ENCODE measurements around the gene ZSWIM7. TPM values are rescaled to one million over a fixed set of nuclear protein-coding genes. Genes with fewer than 3 reads are reported as not detected.
A peak's percentile ranks its signal among the peaks of the same experiment; 100 is the strongest.

The ZSWIM7 gene
- total RNA-seq, 2 experiments from 2014 or later: 11.3 to 13.0 TPM

DNA sequence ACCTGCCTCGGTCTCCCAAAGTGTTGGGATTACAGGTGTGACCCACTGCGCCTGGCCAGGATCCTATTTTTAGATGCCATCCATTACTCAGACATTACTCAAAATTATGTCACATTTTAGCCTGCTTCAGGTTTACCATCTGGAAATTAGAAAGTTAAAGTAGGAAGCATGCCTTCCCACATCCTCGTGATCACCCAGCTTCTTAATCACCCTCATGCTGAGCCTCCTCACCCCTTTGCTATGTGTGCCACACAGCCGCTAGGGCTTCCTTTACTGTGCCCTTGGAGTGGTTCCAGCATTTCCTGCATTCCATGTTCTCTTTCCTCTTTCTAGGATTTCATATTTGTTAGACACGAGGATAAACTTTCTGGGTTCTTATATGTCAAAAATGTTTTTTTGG lies 45.3 kb downstream of the ZSWIM7 start:
- TF ChIP-seq, protein P1, sequence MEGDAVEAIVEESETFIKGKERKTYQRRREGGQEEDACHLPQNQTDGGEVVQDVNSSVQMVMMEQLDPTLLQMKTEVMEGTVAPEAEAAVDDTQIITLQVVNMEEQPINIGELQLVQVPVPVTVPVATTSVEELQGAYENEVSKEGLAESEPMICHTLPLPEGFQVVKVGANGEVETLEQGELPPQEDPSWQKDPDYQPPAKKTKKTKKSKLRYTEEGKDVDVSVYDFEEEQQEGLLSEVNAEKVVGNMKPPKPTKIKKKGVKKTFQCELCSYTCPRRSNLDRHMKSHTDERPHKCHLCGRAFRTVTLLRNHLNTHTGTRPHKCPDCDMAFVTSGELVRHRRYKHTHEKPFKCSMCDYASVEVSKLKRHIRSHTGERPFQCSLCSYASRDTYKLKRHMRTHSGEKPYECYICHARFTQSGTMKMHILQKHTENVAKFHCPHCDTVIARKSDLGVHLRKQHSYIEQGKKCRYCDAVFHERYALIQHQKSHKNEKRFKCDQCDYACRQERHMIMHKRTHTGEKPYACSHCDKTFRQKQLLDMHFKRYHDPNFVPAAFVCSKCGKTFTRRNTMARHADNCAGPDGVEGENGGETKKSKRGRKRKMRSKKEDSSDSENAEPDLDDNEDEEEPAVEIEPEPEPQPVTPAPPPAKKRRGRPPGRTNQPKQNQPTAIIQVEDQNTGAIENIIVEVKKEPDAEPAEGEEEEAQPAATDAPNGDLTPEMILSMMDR (IDR thresholded peaks at IDR 0.05): no peak
- CTCF ChIA-PET: no interaction called here
- no peaks in the 10 kb centered on the region for H3K9me3 ChIP-seq (ENCODE audit: control insufficient read depth in 1 of 2, insufficient read depth in 1 of 2, low read length in 2 of 2)
- POLR2A ChIA-PET: no interaction called here
- DNase-seq: peak in 2 of 14 experiments; percentile 36 to 49
- H3K9me3 Mint-ChIP-seq: no peaks in the 10 kb centered on the region
- intact Hi-C loops (cut with DNase I, micrococcal nuclease): no loop called here
- no peak overlapping the region for H3K27ac Mint-ChIP-seq
- peaks cover 6% of the 10 kb centered on the region for H3K4me1 Mint-ChIP-seq (ENCODE audit: low read depth)
- H3K4me3 ChIP-seq (ENCODE audit: low read length): no peak overlapping the region
- H3K27me3 ChIP-seq (ENCODE audit: control insufficient read depth in 1 of 2, insufficient read depth in 2 of 2, low read length in 2 of 2): no peaks in the 10 kb centered on the region
- H3K4me1 ChIP-seq (ENCODE audit: insufficient read depth, low read length): no peaks in the 10 kb centered on the region
- H3K36me3 ChIP-seq (ENCODE audit: insufficient read depth, low read length): no peaks in the 10 kb centered on the region
- no peak overlapping the region for H3K27ac ChIP-seq (ENCODE audit: low read depth in 1 of 2, low read length in 2 of 2)
- no peaks in the 10 kb centered on the region for H3K36me3 Mint-ChIP-seq (ENCODE audit: low read depth)
- no peak for ATAC-seq (ENCODE audit: poor library complexity)
- H3K27me3 Mint-ChIP-seq: no peaks in the 10 kb centered on the region
- no peak overlapping the region for H3K4me3 Mint-ChIP-seq

DNA sequence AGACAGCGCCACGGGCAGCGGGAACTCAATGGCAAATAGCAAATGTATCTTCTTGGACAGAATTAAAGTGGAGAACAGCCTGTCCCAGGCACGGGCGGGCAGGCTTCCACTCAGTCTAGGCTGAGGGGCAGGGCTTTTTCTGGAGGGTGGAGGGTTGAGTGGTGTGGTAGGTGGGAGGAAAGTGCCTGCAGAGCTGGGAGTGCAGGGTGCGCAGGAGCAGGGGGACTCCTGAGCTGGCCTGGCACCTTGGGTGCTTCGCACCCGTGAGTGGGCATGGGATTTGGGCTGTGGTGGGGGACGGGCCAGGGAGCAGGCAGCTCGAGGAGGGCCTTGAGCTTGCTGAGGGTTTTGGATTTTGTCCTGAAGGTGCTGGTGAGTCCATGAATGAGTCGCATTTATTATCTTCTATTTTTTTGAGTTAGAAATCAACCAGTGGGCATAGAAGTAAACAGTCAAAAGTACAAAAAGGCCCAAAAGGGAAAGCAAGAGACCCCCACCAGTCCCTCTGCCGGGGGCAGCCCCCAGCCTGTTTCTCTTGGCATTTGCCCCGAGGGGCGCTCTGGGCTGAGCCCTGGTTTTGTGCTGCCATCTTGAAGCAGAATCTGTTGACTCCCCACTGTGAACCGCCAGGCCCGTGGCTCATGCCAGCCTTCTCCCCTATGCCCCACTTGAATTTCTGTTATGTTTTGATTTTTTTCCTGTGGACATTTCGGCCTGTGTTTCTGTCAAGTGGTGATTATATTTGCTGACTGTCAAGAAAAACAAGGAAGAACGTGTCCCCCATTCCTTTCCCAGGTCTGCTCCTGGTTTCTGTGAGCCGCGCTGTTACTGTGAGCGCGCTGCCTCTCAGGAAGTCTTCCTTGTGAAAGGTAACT lies 46.4 kb downstream of the ZSWIM7 start:
- ChIA-PET CTCF (no interaction called here), POLR2A (interaction anchor here (0.6 kb wide), 1 partner anchor 12 kb away, joined by 3 read pairs; no protein-coding TSS in a partner anchor)
- Mint-ChIP-seq H3K9me3 (no peaks in the 10 kb centered on the region), H3K36me3 (ENCODE audit: low read depth) (no peaks in the 10 kb centered on the region), H3K27me3 (no peaks in the 10 kb centered on the region), H3K4me3 (no peak overlapping the region), H3K4me1 (ENCODE audit: low read depth) (no peaks in the 10 kb centered on the region), H3K27ac (no peak overlapping the region)
- Histone ChIP-seq H3K36me3 (ENCODE audit: insufficient read depth, low read length) (no peaks in the 10 kb centered on the region), H3K9me3 (ENCODE audit: control insufficient read depth in 1 of 2, insufficient read depth in 1 of 2, low read length in 2 of 2) (no peaks in the 10 kb centered on the region), H3K27ac (ENCODE audit: low read depth in 1 of 2, low read length in 2 of 2) (no peak overlapping the region), H3K27me3 (ENCODE audit: control insufficient read depth in 1 of 2, insufficient read depth in 2 of 2, low read length in 2 of 2) (no peaks in the 10 kb centered on the region), H3K4me1 (ENCODE audit: insufficient read depth, low read length) (no peaks in the 10 kb centered on the region), H3K4me3 (ENCODE audit: low read length) (no peak overlapping the region)
- ATAC-seq (ENCODE audit: poor library complexity) (no peak), DNase-seq (no peak)
- intact Hi-C loops (cut with DNase I, micrococcal nuclease): no loop called here
- TF ChIP-seq, protein P1 (IDR thresholded peaks at IDR 0.05): no peak

DNA sequence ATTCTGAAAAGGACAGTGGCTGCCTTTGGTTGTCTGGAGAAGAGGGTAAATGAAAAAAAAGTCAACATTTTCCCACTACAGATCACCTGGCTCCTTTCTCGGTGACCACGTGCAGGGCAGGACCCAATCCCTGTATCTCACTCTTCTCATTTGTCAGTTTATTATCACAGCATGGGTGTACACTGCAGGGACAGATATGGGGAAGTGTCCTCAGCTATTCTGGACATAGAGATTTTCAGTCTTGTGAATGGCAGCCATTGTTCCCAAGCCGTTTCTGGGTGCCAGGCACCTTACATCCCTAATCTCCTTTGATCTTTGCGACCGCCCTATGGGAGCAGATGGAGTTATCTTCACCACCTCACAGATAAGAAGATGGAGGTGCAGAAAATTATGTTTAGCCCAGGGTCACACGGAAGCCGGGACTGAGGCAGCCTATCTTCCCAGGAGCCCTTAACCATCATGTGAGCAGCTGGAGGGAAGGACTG lies 47.4 kb downstream of the ZSWIM7 start:
- Mint-ChIP-seq H3K9me3 (no peaks in the 10 kb centered on the region), H3K36me3 (ENCODE audit: low read depth) (no peaks in the 10 kb centered on the region), H3K4me1 (ENCODE audit: low read depth) (no peaks in the 10 kb centered on the region), H3K4me3 (no peak overlapping the region), H3K27ac (no peak overlapping the region), H3K27me3 (peaks cover 4% of the 10 kb centered on the region)
- Histone ChIP-seq H3K27ac (ENCODE audit: low read depth in 1 of 2, low read length in 2 of 2) (no peak overlapping the region), H3K36me3 (ENCODE audit: insufficient read depth, low read length) (no peaks in the 10 kb centered on the region), H3K4me3 (ENCODE audit: low read length) (no peak overlapping the region), H3K4me1 (ENCODE audit: insufficient read depth, low read length) (no peaks in the 10 kb centered on the region), H3K27me3 (ENCODE audit: control insufficient read depth in 1 of 2, insufficient read depth in 2 of 2, low read length in 2 of 2) (peaks cover 0 to under 1% of the 10 kb centered on the region in 2 experiments), H3K9me3 (ENCODE audit: control insufficient read depth in 1 of 2, insufficient read depth in 1 of 2, low read length in 2 of 2) (no peaks in the 10 kb centered on the region)
- DNase-seq: no peak
- POLR2A ChIA-PET: interaction anchor here (0.6 kb wide), 1 partner anchor 11 kb away, joined by 3 read pairs; no protein-coding TSS in a partner anchor
- no peak for ATAC-seq (ENCODE audit: poor library complexity)
- intact Hi-C loops (cut with DNase I, micrococcal nuclease): no loop called here
- CTCF ChIA-PET: no interaction called here
- TF ChIP-seq, protein P1 (IDR thresholded peaks at IDR 0.05): no peak

All from CD4-positive, alpha-beta T cell (primary cell).